ENCODE measurements around the gene USP32. TPM values are rescaled to one million over a fixed set of nuclear protein-coding genes. Genes with fewer than 3 reads are reported as not detected.

The USP32 gene
- total RNA-seq, 1 experiment from 2014 or later = 103 TPM

GRCh38 chr17:60296177-60296576 is 95.8 kb downstream of the USP32 start:
- Mint-ChIP-seq H3K9me3 (no peaks in the 10 kb centered on the region), H3K27me3 (ENCODE audit: low read depth) (no peaks in the 10 kb centered on the region), H3K4me1 (no peaks in the 10 kb centered on the region), H3K27ac (peak overlapping the region; percentile 15; the same call in 1 of the 2 replicates), H3K4me3 (no peak overlapping the region), H3K36me3 (peaks cover 5% of the 10 kb centered on the region; the same call in 1 of the 2 replicates)
- no peak for ATAC-seq
- DNase-seq (ENCODE audit: low spot score) = no peak
- CTCF ChIA-PET = interaction anchor here (1.0 kb wide), 1 partner anchor 28 kb away, joined by 3 read pairs; no protein-coding TSS in a partner anchor
- TF ChIP-seq SMAD4 (CRISPR knock-in tag; IDR thresholded peaks at IDR 0.05) = no peak
- TF ChIP-seq AFF4 (CRISPR knock-in tag; IDR thresholded peaks at IDR 0.05; ENCODE audit: borderline replicate concordance) = no peak
- TF ChIP-seq NFATC4 (CRISPR knock-in tag; IDR thresholded peaks at IDR 0.05) = no peak
- no peak for TF ChIP-seq ZNF219 (CRISPR knock-in tag; IDR thresholded peaks at IDR 0.05; ENCODE audit: borderline replicate concordance)
- TF ChIP-seq, protein P1, sequence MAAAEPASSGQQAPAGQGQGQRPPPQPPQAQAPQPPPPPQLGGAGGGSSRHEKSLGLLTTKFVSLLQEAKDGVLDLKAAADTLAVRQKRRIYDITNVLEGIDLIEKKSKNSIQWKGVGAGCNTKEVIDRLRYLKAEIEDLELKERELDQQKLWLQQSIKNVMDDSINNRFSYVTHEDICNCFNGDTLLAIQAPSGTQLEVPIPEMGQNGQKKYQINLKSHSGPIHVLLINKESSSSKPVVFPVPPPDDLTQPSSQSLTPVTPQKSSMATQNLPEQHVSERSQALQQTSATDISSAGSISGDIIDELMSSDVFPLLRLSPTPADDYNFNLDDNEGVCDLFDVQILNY (CRISPR knock-in tag; IDR thresholded peaks at IDR 0.05) = no peak
- TF ChIP-seq ZNF416 (CRISPR knock-in tag; IDR thresholded peaks at IDR 0.05) = no peak
- TF ChIP-seq ATF1 (CRISPR knock-in tag; IDR thresholded peaks at IDR 0.05) = no peak
- no peak for TF ChIP-seq HMGA2 (CRISPR knock-in tag; IDR thresholded peaks at IDR 0.05)
- no peak for TF ChIP-seq MYBL2 (CRISPR knock-in tag; IDR thresholded peaks at IDR 0.05)
- no peak for TF ChIP-seq EMX1 (CRISPR knock-in tag; IDR thresholded peaks at IDR 0.05)
- TF ChIP-seq, protein P2, sequence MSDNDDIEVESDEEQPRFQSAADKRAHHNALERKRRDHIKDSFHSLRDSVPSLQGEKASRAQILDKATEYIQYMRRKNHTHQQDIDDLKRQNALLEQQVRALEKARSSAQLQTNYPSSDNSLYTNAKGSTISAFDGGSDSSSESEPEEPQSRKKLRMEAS (CRISPR knock-in tag; IDR thresholded peaks at IDR 0.05) = no peak
- no peak for TF ChIP-seq ZNF671 (CRISPR knock-in tag; IDR thresholded peaks at IDR 0.05)
- no peak for TF ChIP-seq GABPB1 (CRISPR knock-in tag; IDR thresholded peaks at IDR 0.05)
- TF ChIP-seq ZNF263 (CRISPR knock-in tag; IDR thresholded peaks at IDR 0.05; ENCODE audit: low read depth) = no peak
- POLR2A ChIA-PET = no interaction called here

- TF ChIP-seq ZNF532 (CRISPR knock-in tag; IDR thresholded peaks at IDR 0.05; ENCODE audit: borderline replicate concordance) = no peak
- TF ChIP-seq ZNF121 (CRISPR knock-in tag; IDR thresholded peaks at IDR 0.05) = 0 out of 2 replicates have a peak, but pooled peaks have one; percentile 56
- POLR2A ChIA-PET = no interaction called here
Measured at GRCh38 chr17:60293580-60294335, 98.2 kb downstream of the USP32 start.

More at GRCh38 chr17:60293580-60294335, 98.2 kb downstream of the USP32 start:
- DNase-seq (ENCODE audit: low spot score) (no peak), ATAC-seq (no peak)
- Mint-ChIP-seq H3K36me3 (peaks cover 10% of the 10 kb centered on the region; the same call in 1 of the 2 replicates), H3K27ac (no peak overlapping the region), H3K4me3 (no peak overlapping the region), H3K27me3 (ENCODE audit: low read depth) (no peaks in the 10 kb centered on the region), H3K9me3 (no peaks in the 10 kb centered on the region), H3K4me1 (no peaks in the 10 kb centered on the region)
- CTCF ChIA-PET = no interaction called here

Measured in WTC11 (cell line).